Measurements from ENCODE around the gene PEAK1. TPM values are rescaled to one million over a fixed set of nuclear protein-coding genes. Genes with fewer than 3 reads are reported as not detected.

The PEAK1 gene
- total and polyA plus RNA-seq, 10 of the 15 experiments (the other 5 are each of a cell fraction or from before 2014, with no cell fraction given): 0.62 to 24.2 (median 11.2) TPM

GRCh38 chr15:77209221-77209620 is 210.7 kb downstream of the PEAK1 start:
- ChIA-PET CTCF (interaction anchor here (1.2 to 1.5 kb wide), 2 partner anchors 8 to 44 kb away, joined by 3 read pairs; no protein-coding TSS in a partner anchor), RAD21 (ENCODE audit: unreplicated experiment) (no interaction called here), SMC1A (ENCODE audit: uncharacterized antibody, unreplicated experiment) (no interaction called here), POLR2A (no interaction called here)
- in situ Hi-C loops (cut with MboI): no loop called here
- intact Hi-C loops (cut with micrococcal nuclease; ENCODE audit: unreplicated experiment): no loop called here
- TF ChIP-seq RELB (IDR thresholded peaks at IDR 0.05; ENCODE audit: low read depth) (no peak), SKIL (IDR thresholded peaks at IDR 0.05; ENCODE audit: low read depth, poor library complexity, severe bottlenecking) (no peak), SP1 (IDR thresholded peaks at IDR 0.05; ENCODE audit: low read depth, low read length) (no peak)
- no peaks in the 10 kb centered on the region for H3K36me3 ChIP-seq (ENCODE audit: control insufficient read depth in 2 of 2, insufficient read depth in 2 of 2, low read length in 1 of 2)
- no peaks in the 10 kb centered on the region for H3K79me2 ChIP-seq (ENCODE audit: control insufficient read depth, insufficient read depth, low read length)
- no peak for FAIRE-seq
- 98% methylated on average over 2 of the region's 2 CpGs for WGBS (ENCODE audit: insufficient coverage, insufficient replicate concordance, low lambda C conversion rate, missing lambda C conversion rate)
- H3K27ac ChIP-seq (ENCODE audit: control insufficient read depth, insufficient read depth): no peak overlapping the region
- H3K4me1 ChIP-seq (ENCODE audit: control insufficient read depth, insufficient read depth, low read length): no peaks in the 10 kb centered on the region
- no peak overlapping the region for H3K4me3 ChIP-seq
- no peak overlapping the region for H2AFZ ChIP-seq (ENCODE audit: control insufficient read depth, low read depth, low read length)
- DNase-seq (ENCODE audit: low read depth, low spot score): no peak
- no peak overlapping the region for H3K4me2 ChIP-seq (ENCODE audit: control insufficient read depth, insufficient read depth)
- no peak overlapping the region for H3K9ac ChIP-seq (ENCODE audit: control insufficient read depth, insufficient read depth, low read length)
- no peaks in the 10 kb centered on the region; the same call in 2 of the 3 replicates for H3K9me3 ChIP-seq (replicated peaks; ENCODE audit: control insufficient read depth, insufficient read depth, low read length)
- H3K27me3 ChIP-seq (replicated peaks in 1 of 2; ENCODE audit: control insufficient read depth in 2 of 2, insufficient read depth in 2 of 2, low read length in 1 of 2): no peaks in the 10 kb centered on the region
- ATAC-seq: no peak
- no TSS peak for BruUV-seq (replicated peaks)
- H4K20me1 ChIP-seq (ENCODE audit: control insufficient read depth, insufficient read depth): no peaks in the 10 kb centered on the region

Data from GM12878 (cell line).